HG03159 (cell line): ENCODE measurements around the gene TSSK2.

Source experiments
- ATAC-seq: cut with Tn5 transposase; IDR thresholded peaks from one replicate; pipeline ENCODE4 v1.9.1; 2021; ENCODE audit warnings: mild to moderate bottlenecking, moderate library complexity; ENCODE audit not compliant: unreplicated experiment

Gene TSSK2

GRCh38 chr22:19122752-19123492 lies 8.2 kb upstream of the TSSK2 start:
- no peak for ATAC-seq

GRCh38 chr22:19123936-19124335 lies 7.2 kb upstream of the TSSK2 start:
- no peak for ATAC-seq

DNA sequence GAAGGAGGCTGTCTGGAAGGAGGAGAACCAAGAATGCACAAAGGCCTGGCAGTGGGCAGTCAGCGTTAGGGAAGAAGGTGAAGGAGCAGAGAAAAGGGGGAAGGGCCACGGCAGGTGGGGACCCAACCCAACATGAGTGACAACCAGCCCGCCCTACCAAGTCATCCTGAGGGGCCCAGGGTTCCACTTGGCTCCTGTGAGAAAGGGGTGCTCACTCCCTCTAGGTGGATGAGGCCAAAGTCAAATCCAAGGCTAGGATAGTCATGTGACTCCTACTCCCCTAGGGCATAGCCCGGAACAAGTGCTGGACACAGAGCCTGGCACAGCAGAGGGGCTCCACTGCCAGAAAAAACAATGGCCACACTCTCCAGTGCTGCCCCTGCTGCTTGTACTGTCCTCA lies 6.7 kb upstream of the TSSK2 start:
- no peak for ATAC-seq

- no peak for ATAC-seq
These were observed 6.1 kb upstream of the TSSK2 start for GRCh38 chr22:19125011-19125410.

DNA sequence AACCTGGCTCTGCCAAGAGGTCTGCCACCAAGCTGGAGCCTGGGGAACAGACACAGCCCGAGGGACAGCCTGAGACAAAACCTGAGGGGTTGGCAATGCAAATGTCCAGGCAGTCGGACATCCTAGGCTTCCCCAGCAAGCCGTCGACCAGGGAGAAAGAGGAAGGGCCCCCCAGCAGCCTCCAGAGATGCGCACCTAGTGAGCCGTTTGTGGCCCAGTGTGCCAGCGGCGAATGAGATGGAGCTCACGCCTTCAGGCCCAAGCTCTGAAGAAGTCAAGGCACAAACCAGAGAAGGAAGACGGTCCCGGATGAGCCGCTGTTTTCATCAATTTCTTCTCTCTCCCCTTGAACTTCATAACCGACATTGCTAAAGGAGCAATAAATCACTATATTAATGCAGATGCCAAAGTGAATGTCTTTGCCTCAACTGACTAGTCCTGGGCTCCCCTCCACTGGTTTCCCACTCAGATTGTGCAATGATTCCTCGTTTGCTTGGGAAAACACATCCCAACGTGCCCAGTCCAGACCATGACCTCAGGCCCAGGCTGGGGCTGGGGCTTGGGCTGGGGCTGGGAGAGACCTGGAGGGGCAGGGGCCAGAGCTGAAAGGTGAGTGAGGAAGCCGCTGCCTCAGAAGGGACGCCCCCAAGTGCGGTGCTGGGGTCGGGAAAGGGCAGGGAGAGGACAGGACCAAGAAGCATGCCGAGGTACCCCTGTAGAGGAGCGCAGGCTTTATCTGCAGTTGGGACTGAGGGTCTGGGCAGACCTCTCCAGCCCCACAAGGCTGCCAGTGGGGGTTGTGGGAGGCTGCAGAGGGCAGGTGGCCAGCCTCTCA lies 5.4 kb upstream of the TSSK2 start:
- ATAC-seq, result no peak

- ATAC-seq, result no peak
These were observed 4.5 kb upstream of the TSSK2 start for GRCh38 chr22:19126309-19127273.

DNA sequence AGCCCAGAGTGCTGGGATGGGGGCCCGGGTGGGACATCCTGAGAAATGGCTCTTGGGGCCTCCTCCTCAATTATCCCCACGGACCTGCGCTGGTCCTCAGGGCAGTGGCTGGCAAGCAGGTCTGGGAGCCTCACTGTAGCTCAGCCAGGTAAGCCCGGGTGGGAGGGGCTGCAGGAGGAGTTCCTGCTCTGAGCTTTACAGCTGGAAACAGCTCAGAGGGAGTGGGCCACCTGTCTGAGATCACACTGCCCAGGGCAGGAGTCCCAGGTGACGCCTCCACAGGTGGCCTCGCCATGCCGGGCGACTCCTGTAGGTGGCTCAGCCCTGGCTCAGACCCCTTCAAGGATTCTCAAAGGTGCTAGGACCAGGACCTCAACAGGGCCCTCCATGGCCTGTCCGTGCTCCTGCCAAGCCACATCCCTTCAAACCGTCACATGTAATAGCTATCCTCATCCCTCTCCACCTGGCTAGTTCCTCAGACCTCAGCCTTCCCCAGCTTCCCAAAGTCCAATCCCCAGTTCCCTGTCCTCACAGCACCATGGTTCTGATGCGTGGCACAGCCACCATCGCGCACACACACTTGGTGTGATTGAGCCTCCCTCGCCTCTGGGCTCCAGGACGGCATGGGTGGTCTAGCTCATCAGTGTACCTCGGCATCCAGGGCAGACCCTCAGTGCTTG lies 3.6 kb upstream of the TSSK2 start:
- ATAC-seq, result no peak

DNA sequence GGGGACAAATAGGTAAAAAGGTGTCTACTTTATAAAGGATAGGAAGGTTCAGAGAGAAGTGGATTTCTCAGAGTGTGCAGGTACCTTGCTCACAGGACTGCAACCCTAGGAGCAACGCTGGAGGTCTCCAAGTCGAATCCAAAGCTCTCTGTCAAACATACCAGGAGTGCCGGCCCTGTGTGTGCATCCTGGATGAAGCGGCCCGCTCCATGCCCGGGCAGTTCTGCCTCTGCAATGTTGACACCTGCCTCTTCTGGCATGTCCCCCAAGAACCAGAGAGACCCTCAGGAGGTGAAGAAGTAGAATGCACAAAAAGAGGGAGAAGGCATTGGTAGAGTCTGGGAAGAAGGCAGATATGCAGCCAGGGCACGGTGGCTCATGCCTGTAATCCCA lies 3.1 kb upstream of the TSSK2 start:
- no peak for ATAC-seq

DNA sequence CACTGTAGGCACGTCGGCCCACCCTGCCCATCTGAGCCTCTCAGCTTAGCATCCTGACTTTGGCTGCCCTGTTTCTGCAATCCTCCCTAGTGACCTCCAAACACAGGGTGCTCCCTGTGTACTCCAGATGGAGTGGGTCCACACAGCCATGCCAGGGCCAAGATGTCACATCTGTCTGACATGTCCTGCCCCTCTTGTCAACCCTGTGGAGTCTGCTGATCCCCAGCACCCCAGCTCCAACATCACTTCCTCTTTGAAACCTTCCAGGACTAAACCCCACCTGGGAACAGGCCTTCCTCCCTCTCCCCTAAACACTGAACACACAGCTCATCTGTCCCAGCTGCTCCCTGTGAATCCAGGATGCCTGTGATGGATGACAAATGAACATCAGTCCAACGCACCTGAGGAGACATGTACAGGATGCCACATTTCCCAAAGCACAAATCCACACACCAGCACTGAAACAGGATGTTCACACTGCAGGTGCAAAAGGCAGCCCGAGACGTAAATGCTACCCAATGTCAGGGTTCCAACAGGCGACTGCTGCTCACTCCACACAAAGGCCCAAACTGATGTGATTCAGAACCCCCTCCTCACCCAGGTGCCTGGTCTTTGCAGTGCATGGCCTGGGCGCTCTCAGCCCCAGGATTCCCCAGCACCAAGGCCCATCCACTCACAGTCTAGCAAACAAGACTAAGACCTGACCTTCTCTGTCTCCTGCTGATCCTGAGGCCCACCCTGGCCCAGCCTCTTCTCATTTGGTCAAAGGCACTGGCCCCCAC lies 2.0 kb upstream of the TSSK2 start:
- ATAC-seq, result no peak

DNA sequence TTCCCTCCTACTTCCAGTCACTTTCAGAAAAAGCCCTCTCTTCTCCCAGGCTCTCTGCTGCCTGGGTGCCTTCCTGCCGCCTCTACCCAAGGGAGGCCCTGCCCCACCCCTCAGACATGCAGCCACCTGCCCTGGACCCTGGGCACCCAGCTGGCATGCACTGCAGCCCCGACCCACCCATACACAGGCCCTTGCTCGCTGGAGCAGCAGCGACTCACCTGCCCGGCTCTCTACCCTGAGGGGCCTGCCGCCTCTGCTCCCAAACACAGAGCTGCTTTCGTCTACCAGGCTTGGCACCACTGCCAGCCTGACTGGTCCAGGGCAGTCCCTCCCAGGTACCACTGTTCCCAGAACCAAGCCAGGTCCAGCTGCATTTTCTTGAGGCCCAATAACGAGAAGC lies 1.2 kb upstream of the TSSK2 start:
- no peak for ATAC-seq

GRCh38 chr22:19131685-19132015 lies 542 bp downstream of the TSSK2 start:
- ATAC-seq, result no peak

DNA sequence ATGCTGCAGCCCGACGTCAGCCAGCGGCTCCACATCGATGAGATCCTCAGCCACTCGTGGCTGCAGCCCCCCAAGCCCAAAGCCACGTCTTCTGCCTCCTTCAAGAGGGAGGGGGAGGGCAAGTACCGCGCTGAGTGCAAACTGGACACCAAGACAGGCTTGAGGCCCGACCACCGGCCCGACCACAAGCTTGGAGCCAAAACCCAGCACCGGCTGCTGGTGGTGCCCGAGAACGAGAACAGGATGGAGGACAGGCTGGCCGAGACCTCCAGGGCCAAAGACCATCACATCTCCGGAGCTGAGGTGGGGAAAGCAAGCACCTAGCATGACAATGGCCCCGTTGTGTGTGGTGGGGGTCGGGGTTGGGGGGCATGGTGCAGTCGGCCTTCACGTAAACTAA lies 1.0 kb downstream of the TSSK2 start:
- ATAC-seq, result no peak

DNA sequence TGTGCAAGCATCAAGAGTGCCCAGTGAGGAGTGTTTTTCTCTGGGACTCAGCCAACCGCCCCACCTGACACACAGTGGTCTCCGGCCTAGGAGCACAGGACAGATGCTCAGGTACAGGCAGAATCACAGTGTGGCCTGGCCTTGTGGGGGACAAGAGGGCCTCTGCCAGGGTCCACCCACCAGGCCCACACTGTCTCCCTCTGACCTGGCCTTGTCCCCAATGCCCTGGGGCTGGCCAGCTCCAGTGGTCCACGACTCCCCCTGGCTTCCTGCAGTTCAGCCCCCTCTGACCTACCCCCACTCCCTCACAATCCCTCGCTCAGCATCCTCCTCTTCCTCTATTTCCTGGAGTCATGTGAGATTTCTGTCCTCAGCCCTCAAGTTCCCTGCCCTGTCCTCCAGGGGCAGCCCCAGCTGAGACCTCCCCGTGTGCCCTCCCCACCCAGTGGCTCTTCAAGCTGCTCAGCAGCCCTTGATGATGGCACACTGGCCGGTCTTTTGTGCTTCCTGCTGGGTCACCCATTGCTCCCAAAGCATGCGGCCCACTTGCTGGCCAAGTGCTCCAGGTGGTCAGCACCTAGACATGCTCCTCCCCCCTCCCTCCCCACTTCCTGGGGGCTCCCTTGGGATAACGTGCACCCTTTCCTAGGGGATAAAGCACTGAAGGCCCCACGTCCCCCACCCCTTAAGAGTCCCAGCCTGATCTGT lies 1.7 kb downstream of the TSSK2 start:
- no peak for ATAC-seq

DNA sequence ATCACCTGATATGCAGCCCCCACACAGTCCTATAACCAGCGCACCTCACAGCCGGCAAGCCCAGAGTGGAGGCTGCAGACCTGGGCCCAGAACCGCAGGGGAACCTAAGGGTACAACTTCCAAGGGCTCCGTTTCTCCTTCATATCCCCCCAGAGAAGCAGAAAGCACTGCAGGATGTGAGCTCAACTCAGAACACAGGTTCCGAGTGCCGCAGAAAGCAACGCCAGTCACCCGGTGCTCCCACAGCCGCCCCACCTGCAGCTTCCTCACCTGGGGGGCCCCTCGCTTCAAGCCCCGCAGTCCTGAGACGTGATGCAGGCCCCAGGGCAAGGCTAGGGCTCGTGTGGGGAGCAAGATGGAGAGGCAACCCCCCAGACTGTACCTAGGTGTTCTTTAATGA lies 2.5 kb downstream of the TSSK2 start:
- ATAC-seq, result no peak

DNA sequence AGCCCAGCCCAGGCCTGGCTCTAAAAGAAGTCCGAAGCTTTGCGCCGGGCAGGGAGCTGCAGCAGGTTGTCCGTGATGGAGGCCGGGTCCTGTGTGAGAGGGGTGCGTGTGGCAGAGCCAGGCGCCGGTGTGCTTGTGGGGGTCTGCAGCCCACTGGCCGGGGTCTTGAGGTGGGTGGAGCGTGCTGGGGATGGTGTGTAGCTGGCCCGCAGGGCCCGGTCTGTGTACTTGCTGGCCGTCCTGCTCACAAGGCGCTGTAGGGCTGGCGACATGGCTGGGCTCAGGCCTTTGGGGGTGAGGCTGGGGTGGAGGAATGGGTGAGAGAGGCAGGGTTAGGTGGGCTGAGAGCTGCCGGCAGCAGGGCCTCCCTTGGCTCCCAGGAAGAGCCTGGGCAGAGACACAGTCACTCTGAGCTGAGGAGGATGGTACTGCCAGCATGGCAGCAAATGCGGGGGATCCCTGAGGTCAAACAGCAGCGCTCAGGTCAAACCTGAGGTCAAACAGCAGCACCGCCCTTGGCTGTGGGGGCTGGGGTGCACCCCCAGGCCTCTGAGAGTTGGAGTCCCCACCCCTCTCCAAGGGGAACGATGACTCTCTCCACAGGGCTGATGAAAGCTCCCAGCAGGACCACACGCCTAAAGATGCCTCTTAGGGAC lies 3.2 kb downstream of the TSSK2 start:
- no peak for ATAC-seq

DNA sequence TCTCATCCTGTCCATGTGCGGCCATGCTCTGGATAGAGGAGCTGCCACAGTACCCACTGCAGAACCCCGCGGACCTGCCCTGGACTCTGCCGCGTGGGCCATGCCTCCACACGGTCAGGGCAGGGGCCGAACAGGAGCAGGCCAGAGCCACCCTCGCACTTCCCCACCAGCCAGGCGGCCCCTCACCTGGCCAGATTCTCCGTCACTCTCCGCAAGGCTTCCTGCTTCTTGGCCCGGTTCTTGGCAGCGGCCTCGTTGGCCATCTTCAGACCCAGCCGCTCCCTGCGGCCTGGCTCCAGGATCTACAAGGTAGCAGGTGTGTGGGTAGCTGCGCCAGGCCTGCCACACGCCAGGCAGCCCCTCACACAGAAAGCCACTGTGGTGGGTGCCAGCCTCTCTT lies 3.8 kb downstream of the TSSK2 start:
- ATAC-seq, result no peak

DNA sequence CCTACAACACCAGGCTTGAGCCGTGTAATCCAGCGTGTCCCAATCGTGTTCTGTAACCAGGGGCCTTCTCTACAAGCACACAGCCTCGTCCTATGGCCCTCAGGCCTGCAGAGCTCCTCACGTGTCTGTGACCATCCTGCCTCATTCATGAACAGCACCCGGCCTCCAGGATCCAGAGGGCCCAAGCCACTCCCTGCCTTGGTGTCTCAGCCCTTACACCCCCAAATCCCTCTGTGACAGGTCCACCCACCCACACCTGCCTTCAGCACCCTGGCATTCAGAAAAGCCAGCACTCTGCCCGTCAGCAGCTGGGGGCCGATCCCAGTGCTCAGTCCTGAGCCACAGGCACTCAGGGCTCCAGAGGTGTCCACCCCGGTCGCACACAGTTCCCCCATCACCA lies 5.8 kb downstream of the TSSK2 start:
- ATAC-seq, result no peak

DNA sequence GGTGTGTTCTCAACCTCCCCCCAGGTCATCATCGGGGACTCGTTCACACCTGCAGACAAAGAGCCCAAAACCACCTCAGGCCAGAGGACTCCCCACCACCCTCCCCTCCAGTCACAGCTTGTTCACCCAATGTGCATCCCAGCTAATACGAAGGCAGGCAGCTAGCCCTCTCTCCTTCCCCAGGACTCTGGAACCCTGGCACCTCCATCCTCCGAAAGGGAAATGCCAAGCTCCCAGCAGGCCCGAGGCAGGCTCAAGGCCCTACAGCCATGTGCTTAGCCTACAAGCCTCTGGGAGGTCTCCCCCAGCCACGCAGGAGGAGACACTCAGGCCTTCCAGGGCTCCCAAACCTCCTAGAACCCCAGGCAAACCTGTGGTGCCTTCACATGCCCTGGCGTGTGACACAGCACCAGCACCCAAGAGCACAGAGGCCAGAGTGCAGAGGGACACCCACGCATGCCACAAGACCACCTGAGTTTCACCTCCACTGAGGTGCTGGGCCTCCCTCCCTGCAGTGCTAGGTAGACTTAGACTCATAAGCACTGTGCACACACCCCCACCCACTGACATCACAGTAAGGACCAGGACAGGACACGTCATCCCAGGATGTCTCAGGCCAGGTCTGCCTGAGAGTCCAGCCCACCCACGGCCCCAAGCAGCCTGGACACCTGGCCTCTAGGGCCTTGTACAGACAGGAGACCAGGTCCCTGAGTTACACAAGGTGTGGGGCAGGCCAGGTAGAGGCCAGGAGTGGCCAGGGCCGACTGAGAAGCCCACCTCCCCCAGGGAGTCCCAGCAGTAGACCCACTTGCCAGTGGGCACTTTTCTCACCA lies 6.5 kb downstream of the TSSK2 start:
- ATAC-seq, result no peak
